ELF-1 (cell line): ENCODE results near the gene C1QTNF9B.
"Not testable (repeated sequence)": the region's sequence is repeated elsewhere in the genome, so short reads cannot be mapped to it uniquely, and the experiment has no call there.

Experiments
- DNase-seq: peaks from one replicate; pipeline ENCODE4 v3.0.0-alpha.2; 2016; ENCODE audit warnings: low read depth, low spot score

The C1QTNF9B gene

GRCh38 chr13:23894746-23895145, 2.6 kb downstream of the C1QTNF9B start:
- DNase-seq = not testable (repeated sequence)

GRCh38 chr13:23893791-23894190, 3.5 kb downstream of the C1QTNF9B start:
- not testable (repeated sequence) for DNase-seq

- DNase-seq = no peak
Observed at GRCh38 chr13:23889615-23890607, 7.4 kb downstream of the C1QTNF9B start.

- DNase-seq = peak; percentile 98
Observed at GRCh38 chr13:23888658-23889614, 8.4 kb downstream of the C1QTNF9B start, which contains the start of gene MIPEP. MIPEP (minus strand) TSS chr13:23889400; CDS start chr13:23889320, 80 bp downstream.

- not testable (repeated sequence) for DNase-seq
Observed at GRCh38 chr13:23884361-23884760, 12.9 kb downstream of the C1QTNF9B start.

GRCh38 chr13:23883255-23883654, 14.0 kb downstream of the C1QTNF9B start:
- DNase-seq = no peak

- peak; percentile 69 for DNase-seq
Observed at GRCh38 chr13:23881402-23881800, 15.9 kb downstream of the C1QTNF9B start.

- DNase-seq = not testable (repeated sequence)
Observed at GRCh38 chr13:23880493-23881401, 16.6 kb downstream of the C1QTNF9B start.

- DNase-seq = no peak
Observed at GRCh38 chr13:23877286-23877685, 20.0 kb downstream of the C1QTNF9B start.

GRCh38 chr13:23876265-23876664, 21.0 kb downstream of the C1QTNF9B start:
- no peak for DNase-seq

GRCh38 chr13:23871616-23872220, 25.6 kb downstream of the C1QTNF9B start:
- DNase-seq = no peak

- DNase-seq = no peak
Observed at GRCh38 chr13:23870356-23871140, 26.8 kb downstream of the C1QTNF9B start.

- DNase-seq = no peak
Observed at GRCh38 chr13:23868521-23868920, 28.8 kb downstream of the C1QTNF9B start.

- DNase-seq = peak; percentile 45
Observed at GRCh38 chr13:23867027-23867491, 30.2 kb downstream of the C1QTNF9B start.

- DNase-seq = peak; percentile 26
Observed at GRCh38 chr13:23866420-23867026, 30.8 kb downstream of the C1QTNF9B start.

GRCh38 chr13:23865906-23866305, 31.4 kb downstream of the C1QTNF9B start:
- peak; percentile 45 for DNase-seq

- DNase-seq = no peak
Observed at GRCh38 chr13:23865026-23865425, 32.3 kb downstream of the C1QTNF9B start.

GRCh38 chr13:23861310-23861709, 36.0 kb downstream of the C1QTNF9B start:
- DNase-seq = no peak

- DNase-seq = no peak
Observed at GRCh38 chr13:23859904-23860303, 37.4 kb downstream of the C1QTNF9B start.
